Prostate gland (tissue), 2 donors: ENCODE results near the gene SFXN4.

ENCODE experiments used
- CTCF ChIP-seq, 4 experiments: fragments of 200-600 bp in 2 of 4; fragments of 450-650 bp in 2 of 4; sonication (generic) in 2 of 4; IDR thresholded peaks; 1 replicate in 3 of 4; 2 replicates in 1 of 4; pipeline ENCODE4 v1.5.1; 2016 to 2019; ENCODE audit warnings: antibody characterized with exemption in 4 of 4, mild to moderate bottlenecking in 2 of 4, moderate library complexity in 2 of 4
- POLR2A ChIP-seq: fragments of 450-650 bp; IDR thresholded peaks from one replicate; pipeline ENCODE4 v1.6.1; 2016; ENCODE audit warnings: antibody characterized with exemption, mild to moderate bottlenecking
- POLR2AphosphoS5 ChIP-seq: sonication (generic); formaldehyde crosslinking; IDR thresholded peaks from one replicate; pipeline ENCODE4 v1.6.1; 2017; ENCODE audit warnings: antibody characterized with exemption

- TF ChIP-seq CTCF (IDR thresholded peaks at IDR 0.05) (peak in 1 of 4 experiments; percentile 5), POLR2AphosphoS5 (peak; percentile 9), POLR2A (peak; percentile 58)
These were observed at the start of gene SFXN4 for GRCh38 chr10:119165171-119166117.
